ENCODE data around the gene MEIS3.

Gene MEIS3

DNA sequence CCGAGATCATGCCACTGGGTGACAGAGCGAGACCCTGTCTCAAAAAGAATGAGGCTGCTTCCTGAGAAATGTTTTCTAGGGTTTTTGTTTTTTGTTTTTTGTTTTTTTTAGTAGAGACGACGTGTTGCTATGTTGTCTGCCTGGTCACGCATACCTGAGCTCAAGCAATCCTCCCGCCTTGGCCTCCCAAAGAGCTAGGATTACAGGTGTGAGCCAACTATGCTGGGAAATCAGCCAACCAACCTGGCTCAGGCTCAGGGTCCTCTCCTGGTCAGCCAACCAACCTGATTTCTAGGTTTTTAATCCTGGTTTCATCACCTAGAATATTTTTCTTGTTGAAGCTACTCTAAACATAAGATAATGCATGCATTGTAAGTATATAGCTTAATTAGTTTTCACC is 62.4 kb downstream of the MEIS3 start:
- DNase-seq = no peak

- DNase-seq = no peak
Observed at GRCh38 chr19:47353307-47353712, 66.0 kb downstream of the MEIS3 start.

All from Kasumi-1 (cell line).